Right lobe of liver (tissue), 4 donors: ENCODE results near the gene PIAS1.

ENCODE experiments used
- CTCF ChIP-seq, 4 donors: fragments of 200-600 bp in 3 of 4; fragments of 450-650 bp in 1 of 4; IDR thresholded peaks; one replicate each; pipeline versions ENCODE4 v1.5.1 to v1.8.0; 2016 to 2022; ENCODE audit warnings: antibody characterized with exemption in 4 of 4, mild to moderate bottlenecking in 2 of 4
- POLR2A ChIP-seq: fragments of 450-650 bp; IDR thresholded peaks from one replicate; pipeline ENCODE4 v1.6.1; 2017; ENCODE audit warnings: antibody characterized with exemption, mild to moderate bottlenecking
- donor health status: DM: no; HTN: no; CAD: no.
- donor health status: DM: no; HTN: no; CAD: no.
- donor health status: DM: no; HTN: yes; CAD: no.

- TF ChIP-seq CTCF (IDR thresholded peaks at IDR 0.05), result no peak
- no peak for TF ChIP-seq POLR2A
Observed at GRCh38 chr15:68103603-68104002, 49.5 kb downstream of the PIAS1 start.
